Right lobe of liver (tissue), 6 donors: Measurements from ENCODE around the gene BET1L. TPM values are rescaled to one million over a fixed set of nuclear protein-coding genes. Genes with fewer than 3 reads are reported as not detected.
"Not testable (repeated sequence)": the region's sequence is repeated elsewhere in the genome, so short reads cannot be mapped to it uniquely, and the experiment has no call there.

Experiments used
- ATAC-seq, 4 donors: fragments of 200-7000 bp; cut with Tn5 transposase; one replicate each; pipeline ENCODE4 v1.9.1; 2020; ENCODE audit warnings: mild to moderate bottlenecking in 4 of 4, moderate library complexity in 4 of 4
- DNase-seq, 3 donors: peaks; one replicate each; pipeline ENCODE4 v3.0.0-alpha.2; 2020
- H3K27ac ChIP-seq, 3 donors: fragments of 200-600 bp; one replicate each; pipeline ENCODE4 v1.8.0; 2022
- H3K27me3 ChIP-seq, 2 donors: fragments of 200-600 bp; one replicate each; pipeline ENCODE4 v1.8.0; 2022
- H3K36me3 ChIP-seq, 4 donors: fragments of 200-600 bp; sonication (generic) in 1 of 4; one replicate each; pipeline versions ENCODE4 v1.5.1 to v1.8.0; 2017 to 2022; ENCODE audit warnings: control low read depth in 1 of 4
- H3K4me1 ChIP-seq, 4 donors: fragments of 200-600 bp; sonication (generic) in 1 of 4; one replicate each; pipeline versions ENCODE4 v1.5.1 to v1.8.0; 2017 to 2022; ENCODE audit warnings: control low read depth in 1 of 4
- H3K4me3 ChIP-seq, 3 donors: fragments of 200-600 bp; one replicate each; pipeline ENCODE4 v1.8.0; 2022
- H3K9me3 ChIP-seq, 4 donors: fragments of 200-600 bp; sonication (generic) in 1 of 4; one replicate each; pipeline versions ENCODE4 v1.5.1 to v1.8.0; 2017 to 2022; ENCODE audit warnings: control low read depth in 1 of 4
- CTCF ChIP-seq, 4 donors: fragments of 200-600 bp in 3 of 4; fragments of 450-650 bp in 1 of 4; IDR thresholded peaks; one replicate each; pipeline versions ENCODE4 v1.5.1 to v1.8.0; 2016 to 2022; ENCODE audit warnings: antibody characterized with exemption in 4 of 4, mild to moderate bottlenecking in 2 of 4
- POLR2A ChIP-seq: fragments of 450-650 bp; IDR thresholded peaks from one replicate; pipeline ENCODE4 v1.6.1; 2017; ENCODE audit warnings: antibody characterized with exemption, mild to moderate bottlenecking
- WGBS: methylation state at CpG from one replicate; pipeline ENCODE4 v1.1.6; 2018; ENCODE audit warnings: low coverage, low lambda C conversion rate; ENCODE audit not compliant: insufficient coverage; ENCODE audit errors: missing lambda C conversion rate; 5-methylcytosine and 5-hydroxymethylcytosine counted together
- intact Hi-C, 2 donors: fragments of 100-400 bp; cut with DNase I; formaldehyde crosslinking; loops; one replicate each; pipeline versions ENCODE4 v1.11.2 to v1.14.1; 2022
- total RNA-seq, 6 experiments: library from RNA; depleted of rRNA in 2 of 6; stranded (reverse); fragments of >200 nt in 2 of 6; fragmentation: NEBNext Ultra II Directional in 3 of 6; extraction: Animal tissue kit (Norgen Biotek cat#: 25700) in 3 of 6; gene quantifications; one replicate each; pipeline versions ENCODE4 v1.1.0 to v1.2.4, GENCODE V29; 2016 to 2023
- donor health status: DM: no; HTN: yes; CAD: no.
- donor health status: DM: no; HTN: no; CAD: no.
- donor health status: DM: no; HTN: no; CAD: no.
- donor health status: DM: no; HTN: yes; CAD: no.
- donor health status: DM: no; HTN: yes; CAD: no.

The BET1L gene
- total RNA-seq, 6 experiments from 2014 or later, result 17.2 to 28.9 (median 24.8) TPM

DNA sequence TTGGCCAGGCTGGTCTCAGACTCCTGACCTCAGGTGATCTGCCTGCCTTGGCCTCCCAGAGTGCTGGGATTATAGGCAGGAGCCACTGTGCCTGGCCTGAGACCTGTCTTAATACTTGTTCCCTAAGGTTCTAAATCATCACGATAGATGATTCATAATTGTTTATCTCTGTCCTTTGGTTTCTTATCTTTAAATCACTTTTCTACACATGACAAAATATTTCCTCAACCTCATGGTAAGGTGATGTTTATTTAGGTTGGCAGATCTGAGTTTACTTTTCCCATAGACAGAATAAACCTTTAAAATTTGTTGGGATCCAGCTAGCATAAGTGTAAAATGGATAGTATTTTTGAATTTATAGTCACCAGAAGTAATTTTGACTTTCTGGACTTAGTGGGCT, 33.1 kb upstream of the BET1L start:
- 18% methylated on average over 1 of the region's 1 CpG for WGBS
- ATAC-seq (no peak), DNase-seq (no peak)
- TF ChIP-seq CTCF (IDR thresholded peaks at IDR 0.05) (no peak), POLR2A (no peak)
- Histone ChIP-seq H3K36me3 (peaks cover 0 to 43% (median 22%) of the 10 kb centered on the region in 4 donors), H3K4me1 (peaks cover 0 to 14% (median 7%) of the 10 kb centered on the region in 4 donors), H3K27me3 (no peaks in the 10 kb centered on the region), H3K4me3 (no peak overlapping the region), H3K9me3 (no peaks in the 10 kb centered on the region), H3K27ac (no peak overlapping the region)
- intact Hi-C loops, result no loop called here

- H3K4me3 ChIP-seq, H3K27ac ChIP-seq, DNase-seq, H3K9me3 ChIP-seq, H3K27me3 ChIP-seq, intact Hi-C loops, ATAC-seq: not testable (repeated sequence)
- Histone ChIP-seq H3K4me1 (peaks cover 0 to 16% (median 7%) of the 10 kb centered on the region in 4 donors), H3K36me3 (peaks cover 0 to 25% (median 8%) of the 10 kb centered on the region in 4 donors)
- WGBS, result 90% methylated on average over 7 of the region's 7 CpGs
These were observed 31.1 kb upstream of the BET1L start for GRCh38 chr11:238346-238745.

GRCh38 chr11:236774-237767, 29.9 kb upstream of the BET1L start, which contains the start of gene PSMD13:
TSS of gene PSMD13 (plus strand) at chr11:236976. CDS start at chr11:237050, 74 bp downstream.
- intact Hi-C loops, result no loop called here
- ATAC-seq (peak; percentile 91 to 93 (median 93)), DNase-seq (peak; percentile 88 to 91 (median 90))
- Histone ChIP-seq H3K4me3 (peak within 1 kb of the TSS; percentile 86 to 95 (median 95)), H3K27ac (peak within 1 kb of the TSS; percentile 80 to 94 (median 83)), H3K27me3 (no peaks in the 10 kb centered on the region), H3K9me3 (no peaks in the 10 kb centered on the region), H3K36me3 (peaks cover 0 to 18% (median 4%) of the 10 kb centered on the region in 4 donors), H3K4me1 (peaks cover 0 to 16% (median 7%) of the 10 kb centered on the region in 4 donors)
- TF ChIP-seq POLR2A, result no peak
- peak in 1 of 4 donors; percentile 0 for TF ChIP-seq CTCF (IDR thresholded peaks at IDR 0.05)
- WGBS, result 1% methylated on average over 29 of the region's 62 CpGs

GRCh38 chr11:235997-236773, 29.0 kb upstream of the BET1L start, which contains the start of gene SIRT3:
TSS of gene SIRT3 (minus strand) at chr11:236342. CDS start at chr11:236328, 14 bp downstream.
- TF ChIP-seq POLR2A, result peak; percentile 30
- peak in 2 of 4 donors; percentile 17 to 24 for TF ChIP-seq CTCF (IDR thresholded peaks at IDR 0.05)
- DNase-seq (peak; percentile 91 to 93 (median 91)), ATAC-seq (peak; percentile 91 to 96 (median 94))
- Histone ChIP-seq H3K4me1 (peaks cover 0 to 16% (median 7%) of the 10 kb centered on the region in 4 donors), H3K36me3 (peaks cover 0 to 9% (median 3%) of the 10 kb centered on the region in 4 donors), H3K9me3 (no peaks in the 10 kb centered on the region), H3K27ac (peak within 1 kb of the TSS; percentile 80 to 94 (median 83)), H3K4me3 (peak within 1 kb of the TSS; percentile 86 to 95 (median 95)), H3K27me3 (no peaks in the 10 kb centered on the region)
- 0% methylated on average over 11 of the region's 70 CpGs for WGBS
- intact Hi-C loops, result no loop called here
